NCI-H2227 (cell line): ENCODE measurements around the gene GRID2.

Source experiments
- DNase-seq: peaks from one replicate; lab custom pipeline; 2025; ENCODE audit not compliant: unreplicated experiment; lab: John Stamatoyannopoulos, UW

The GRID2 gene

DNA sequence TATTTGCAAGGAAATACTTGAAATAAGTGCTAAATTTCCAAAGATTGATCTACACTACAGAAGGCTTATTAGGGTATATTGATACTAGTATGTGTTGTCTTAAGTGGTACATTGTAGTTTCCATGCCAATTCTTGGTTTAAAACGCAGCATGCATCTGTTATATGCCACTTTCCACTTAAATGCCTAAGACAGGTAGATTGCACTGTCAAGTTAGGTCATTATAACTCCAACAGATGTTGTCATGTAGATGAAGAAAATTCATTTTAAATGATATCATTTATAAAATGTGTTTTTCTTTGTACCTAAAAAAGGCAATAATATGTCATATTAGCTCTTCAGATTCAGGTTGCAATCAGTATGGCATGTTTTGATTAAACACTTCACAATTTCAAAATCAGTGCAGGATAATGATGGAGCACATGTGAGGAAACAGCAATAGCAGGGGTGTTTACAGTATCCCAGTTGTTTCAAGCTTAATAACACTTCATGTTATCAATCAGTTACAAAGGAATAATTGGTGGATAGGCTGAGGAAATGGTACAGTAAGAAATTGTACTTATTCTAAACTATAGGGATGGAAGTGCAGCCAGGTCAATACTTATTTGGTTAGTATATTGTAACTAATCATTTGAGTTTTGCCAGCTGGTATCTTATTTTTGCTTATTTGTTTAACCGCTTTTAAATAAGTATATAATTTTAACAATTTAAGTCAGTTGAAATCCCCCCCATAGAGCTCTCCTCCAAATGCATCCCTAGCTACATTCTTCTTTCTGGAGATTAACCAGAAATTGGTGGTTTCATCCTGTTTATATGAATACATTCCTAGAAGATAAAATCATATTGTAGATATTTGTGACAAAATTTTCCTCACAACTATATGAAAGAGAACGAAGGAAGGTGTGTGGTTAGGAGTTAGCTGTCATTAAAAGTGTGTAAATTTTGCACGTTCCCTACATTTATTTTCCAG is 1070.4 kb downstream of the GRID2 start:
- DNase-seq = no peak

DNA sequence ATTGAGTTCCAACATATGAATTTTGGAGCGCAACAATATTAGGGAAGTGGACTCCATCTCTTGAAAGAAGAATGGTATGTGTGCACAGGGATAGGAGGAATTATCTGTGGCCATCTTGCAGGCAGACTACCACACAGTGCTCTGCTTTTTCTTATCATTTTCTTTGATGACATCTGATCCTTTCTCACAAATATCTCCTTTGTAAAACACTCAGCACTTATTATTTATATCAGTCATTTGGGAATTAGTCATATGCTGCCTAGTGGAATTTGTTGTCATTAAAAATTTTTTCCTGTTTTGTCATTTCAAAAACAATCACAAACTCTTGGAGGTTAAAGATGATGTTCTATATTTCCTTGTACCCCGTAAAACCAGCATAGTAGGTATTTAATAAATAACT is 1080.5 kb downstream of the GRID2 start:
- no peak for DNase-seq

DNA sequence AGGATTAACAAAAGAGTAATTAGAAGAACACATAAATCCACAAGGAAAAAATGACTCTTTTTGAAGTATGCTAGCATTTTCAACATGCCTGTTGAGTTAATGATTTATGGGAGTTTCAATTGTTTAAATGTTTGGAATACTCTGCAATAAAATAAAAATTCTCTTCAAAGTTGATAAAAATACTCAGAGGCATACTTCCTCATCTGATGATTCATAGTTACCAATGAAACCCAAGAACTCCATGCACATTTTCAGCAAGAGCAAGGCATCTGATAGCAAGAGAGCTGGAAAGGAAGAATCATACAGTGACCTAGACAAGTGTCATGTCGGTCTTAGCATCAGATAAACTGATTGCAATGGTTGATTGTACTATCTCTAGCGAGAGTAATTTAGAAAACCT is 1081.1 kb downstream of the GRID2 start:
- DNase-seq = no peak

DNA sequence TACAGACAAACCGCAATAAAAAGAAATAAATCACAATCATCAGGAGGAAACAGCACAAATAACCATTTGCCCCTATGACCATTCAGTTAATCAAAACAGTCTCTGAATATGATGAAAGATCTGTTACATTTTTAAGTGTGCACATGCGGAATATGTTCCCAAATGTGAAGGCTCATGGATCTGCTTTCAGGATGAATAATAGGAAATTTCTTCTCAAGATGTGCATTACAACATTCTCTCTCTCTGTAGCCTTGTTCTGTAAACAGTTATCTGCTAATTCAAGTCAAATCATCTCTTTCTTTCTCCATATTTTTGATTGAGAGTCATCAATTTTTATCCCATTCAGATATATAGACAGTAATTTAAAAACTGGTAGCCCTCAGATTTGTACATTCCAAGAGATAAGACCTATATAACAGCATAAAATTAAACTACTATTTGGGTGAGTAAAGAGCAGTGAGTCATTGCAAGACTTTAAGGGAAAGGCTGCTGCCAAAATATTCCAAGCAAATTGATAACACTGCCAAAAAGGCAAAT is 1090.8 kb downstream of the GRID2 start:
- DNase-seq = no peak

- no peak for DNase-seq
Observed at GRCh38 chr4:93396272-93396671, 1092.5 kb downstream of the GRID2 start.

- DNase-seq = no peak
Observed at GRCh38 chr4:93403571-93403970, 1099.8 kb downstream of the GRID2 start.

DNA sequence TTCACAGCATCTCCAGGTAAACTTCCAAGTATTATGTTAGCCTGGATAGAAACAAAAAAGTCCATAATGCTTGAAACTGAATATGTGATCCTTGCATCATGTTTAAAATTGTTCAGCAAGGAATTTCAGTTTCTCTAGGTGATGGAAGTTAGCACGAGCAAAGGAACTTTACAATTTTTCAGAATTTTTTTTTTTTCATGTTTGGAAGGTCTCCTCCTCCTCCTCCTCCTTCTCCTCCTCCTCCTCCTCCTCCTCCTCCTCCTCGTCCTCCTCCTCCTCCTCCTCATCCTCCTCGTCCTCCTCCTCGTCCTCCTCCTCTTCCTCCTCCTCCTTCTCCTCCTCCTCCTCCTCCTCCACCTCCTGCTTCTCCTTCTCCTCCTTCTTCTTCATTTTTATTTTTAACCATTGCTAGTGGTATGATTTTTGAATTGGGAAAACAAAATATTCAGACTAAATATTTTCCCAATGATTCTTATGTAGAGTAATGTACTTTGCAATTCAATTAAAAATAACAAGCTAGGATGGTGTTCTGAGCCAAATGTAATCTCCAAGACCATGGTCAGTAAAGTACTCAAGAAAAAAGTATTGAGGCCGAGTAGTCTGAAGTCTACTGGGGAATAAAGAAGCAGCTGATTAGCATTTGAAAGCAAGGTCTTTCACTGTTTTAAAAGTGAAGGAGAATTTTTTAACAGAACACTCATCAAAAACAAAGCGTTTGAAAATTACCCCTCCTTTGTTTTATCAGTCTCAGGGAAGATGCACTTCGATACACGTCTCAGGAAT is 1103.9 kb downstream of the GRID2 start:
- DNase-seq = no peak

GRCh38 chr4:93409035-93409434 is 1105.3 kb downstream of the GRID2 start:
- no peak for DNase-seq

DNA sequence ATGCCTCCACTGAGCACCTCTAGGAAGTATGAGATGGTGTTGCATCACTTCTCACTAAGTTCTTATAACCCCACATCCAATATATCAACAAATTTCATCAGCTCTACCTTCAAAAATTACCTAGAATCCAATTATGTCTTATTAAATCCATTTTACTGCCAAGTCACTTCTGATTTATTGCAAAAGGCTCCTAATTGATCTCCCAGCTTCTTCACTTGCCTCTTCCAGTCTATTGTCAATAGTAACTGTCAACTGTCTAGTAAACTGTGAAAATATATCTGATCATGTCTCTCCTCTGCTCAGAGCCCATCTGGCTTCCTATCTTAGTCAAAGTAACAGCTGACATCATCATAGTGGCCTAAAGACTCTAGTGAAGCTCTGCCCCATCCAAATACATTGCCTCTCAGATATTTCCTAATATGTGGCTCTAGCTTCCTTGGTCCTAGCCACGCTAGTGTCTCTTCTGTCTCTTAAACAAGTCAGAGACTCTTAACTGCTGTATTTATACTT is 1110.3 kb downstream of the GRID2 start:
- DNase-seq = no peak

- DNase-seq = no peak
Observed at GRCh38 chr4:93416344-93417128, 1112.8 kb downstream of the GRID2 start.

DNA sequence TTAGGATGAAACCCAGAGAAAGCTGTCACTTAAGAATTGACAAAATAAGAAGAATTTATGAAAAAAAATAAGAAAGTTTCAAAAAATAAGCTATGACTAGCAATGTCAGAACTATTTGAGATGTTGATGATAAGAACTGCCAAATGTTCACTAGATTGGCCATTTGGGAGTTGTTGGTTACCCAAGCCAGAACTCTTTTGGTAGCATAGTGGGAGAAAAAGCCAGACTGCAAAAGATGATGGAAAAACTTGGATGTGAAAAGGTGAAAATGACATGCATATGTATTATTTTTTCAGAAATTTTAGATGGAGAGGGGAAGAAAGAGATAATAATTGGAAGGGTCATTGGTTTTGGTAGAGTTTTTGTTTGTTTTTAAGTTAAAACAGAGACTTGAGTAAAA is 1127.6 kb downstream of the GRID2 start:
- no peak for DNase-seq

DNA sequence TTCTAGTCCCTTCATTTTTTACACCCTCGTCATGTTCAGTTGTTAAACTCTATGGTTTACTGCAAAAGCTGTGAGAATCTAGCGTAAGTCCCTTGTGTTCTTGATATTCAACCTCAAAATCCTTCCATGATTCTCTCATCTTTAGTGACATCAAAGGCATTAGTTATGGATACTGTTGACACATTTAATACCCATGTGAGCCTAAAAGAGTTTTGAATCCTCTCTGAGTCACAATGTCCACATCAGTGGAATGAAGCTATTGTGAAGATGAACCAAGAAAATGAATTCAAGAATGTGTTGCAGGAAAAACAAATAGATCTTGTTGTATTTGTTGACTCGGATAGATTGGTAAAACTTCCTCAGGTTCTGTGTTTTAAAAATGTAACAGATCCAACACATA is 1130.1 kb downstream of the GRID2 start:
- DNase-seq = no peak

DNA sequence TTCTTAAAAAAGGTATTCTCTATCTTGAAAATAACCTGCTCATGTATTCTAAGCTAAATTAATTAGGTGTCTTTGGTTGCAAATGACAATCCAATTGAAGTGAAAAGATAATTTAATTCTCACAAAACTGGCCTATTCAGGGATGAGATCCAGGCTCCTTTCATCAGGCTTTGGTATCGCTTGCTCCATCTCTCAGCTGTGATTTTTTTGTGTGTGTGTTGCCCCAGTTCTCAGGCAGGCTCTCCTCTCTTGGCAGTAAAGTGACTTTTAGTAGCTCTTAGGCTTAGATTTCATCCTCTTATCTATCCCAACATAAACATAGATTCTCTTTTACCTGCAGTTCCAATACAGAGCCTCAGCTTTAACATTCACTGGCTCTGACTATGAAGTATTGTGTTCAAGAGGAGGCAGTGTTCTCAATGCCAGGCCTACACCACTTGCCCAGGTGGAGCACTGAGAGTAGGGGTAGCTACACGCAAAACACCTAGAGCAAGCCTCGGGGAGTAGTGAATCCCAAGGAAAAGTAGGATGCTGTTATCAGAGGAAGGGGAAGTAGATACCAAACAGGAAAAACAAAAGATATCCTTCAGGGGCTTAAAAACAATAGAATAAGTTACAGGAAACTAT is 1132.3 kb downstream of the GRID2 start:
- no peak for DNase-seq

- DNase-seq = no peak
Observed at GRCh38 chr4:93437991-93438390, 1134.2 kb downstream of the GRID2 start.

GRCh38 chr4:93444860-93445259 is 1141.1 kb downstream of the GRID2 start:
- DNase-seq = no peak

- DNase-seq = no peak
Observed at GRCh38 chr4:93446038-93446437, 1142.3 kb downstream of the GRID2 start.

DNA sequence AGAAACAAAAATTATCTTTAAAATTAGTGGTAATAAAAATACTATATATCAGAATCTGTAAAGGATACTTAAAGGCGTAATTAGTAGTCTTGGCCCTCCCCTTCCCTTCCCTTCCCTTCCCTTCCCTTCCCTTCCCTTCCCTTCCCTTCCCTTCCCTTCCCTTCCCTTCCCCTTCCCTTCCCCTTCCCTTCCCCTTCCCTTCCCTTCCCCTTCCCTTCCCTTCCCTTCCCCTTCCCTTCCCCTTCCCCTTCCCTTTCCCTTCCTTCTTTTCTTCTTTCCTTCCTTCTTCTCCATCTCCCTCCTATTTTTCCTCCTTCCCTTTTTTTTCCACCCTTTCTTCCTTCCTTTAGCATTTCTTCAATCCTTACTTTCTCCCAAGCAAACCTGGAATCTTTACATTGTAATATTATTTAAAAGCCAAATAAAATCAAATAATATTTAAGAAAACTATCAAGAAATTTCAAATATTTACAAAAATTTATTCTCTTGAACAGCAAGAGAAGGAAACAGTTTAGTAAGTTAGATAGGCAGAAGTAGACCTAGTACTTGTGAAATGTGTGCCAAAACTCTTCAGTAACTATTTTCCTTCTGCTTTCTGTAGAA is 1145.0 kb downstream of the GRID2 start:
- DNase-seq = no peak

DNA sequence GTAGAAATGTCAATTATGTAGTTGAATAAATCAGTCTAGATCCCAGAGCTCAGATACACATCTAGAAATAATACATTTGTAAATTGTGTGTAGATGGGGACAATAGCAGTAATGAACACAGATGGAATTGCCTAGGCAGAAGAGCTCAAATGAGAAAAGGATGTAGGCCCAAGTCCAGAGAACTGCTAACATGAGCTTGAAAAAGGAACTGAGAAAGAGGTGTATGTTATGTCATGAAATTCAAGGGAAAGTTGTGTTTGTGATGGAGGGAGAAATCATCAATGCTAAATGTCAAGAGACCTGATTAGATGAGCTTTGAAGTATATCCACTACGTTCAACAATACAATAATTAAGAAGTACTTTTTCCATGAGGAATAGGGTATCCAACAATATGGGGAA is 1148.2 kb downstream of the GRID2 start:
- no peak for DNase-seq

DNA sequence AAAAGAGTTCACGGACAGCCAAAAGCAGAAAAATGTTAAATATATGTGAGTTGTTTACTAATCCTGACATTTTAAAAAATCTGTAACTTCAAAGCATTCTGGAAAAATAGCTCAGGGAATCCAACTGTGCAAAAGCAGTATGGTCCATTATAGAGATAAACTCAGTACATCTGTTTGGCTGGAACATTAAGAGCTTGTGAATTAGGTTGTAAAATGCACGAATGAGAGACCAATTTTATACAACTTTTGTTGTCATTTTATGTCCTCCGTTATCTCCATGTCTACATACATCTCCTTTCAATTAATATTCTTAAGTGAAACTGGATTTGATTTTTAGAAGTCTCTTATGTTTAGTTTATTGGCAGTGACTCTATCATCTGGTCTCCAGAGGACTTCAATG is 1157.8 kb downstream of the GRID2 start:
- no peak for DNase-seq

DNA sequence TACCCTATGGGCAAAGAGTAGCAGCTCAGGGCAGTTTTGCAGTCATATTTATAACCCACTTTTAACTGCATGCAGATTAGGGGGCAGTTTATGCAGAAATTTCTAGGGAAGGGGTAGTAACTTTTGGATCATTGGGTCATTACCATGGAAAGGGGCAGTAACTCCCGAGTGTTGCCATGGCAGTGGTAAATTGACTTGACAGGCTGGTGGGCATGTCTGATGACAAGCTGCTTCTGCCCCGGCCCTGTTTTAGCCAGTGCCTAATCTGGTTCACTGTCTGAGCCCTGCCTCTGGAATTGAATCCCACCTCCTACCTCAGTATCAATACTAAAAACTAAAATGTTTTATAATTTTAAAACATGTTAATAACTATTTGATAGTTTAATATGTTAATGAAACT is 1162.7 kb downstream of the GRID2 start:
- DNase-seq = no peak
